Measurements from ENCODE around the gene VEPH1. TPM values are rescaled to one million over a fixed set of nuclear protein-coding genes. Genes with fewer than 3 reads are reported as not detected.
"Not testable (repeated sequence)": the region's sequence is repeated elsewhere in the genome, so short reads cannot be mapped to it uniquely, and the experiment has no call there.

The VEPH1 gene
- total RNA-seq, 1 experiment from 2014 or later, result 127 TPM

DNA sequence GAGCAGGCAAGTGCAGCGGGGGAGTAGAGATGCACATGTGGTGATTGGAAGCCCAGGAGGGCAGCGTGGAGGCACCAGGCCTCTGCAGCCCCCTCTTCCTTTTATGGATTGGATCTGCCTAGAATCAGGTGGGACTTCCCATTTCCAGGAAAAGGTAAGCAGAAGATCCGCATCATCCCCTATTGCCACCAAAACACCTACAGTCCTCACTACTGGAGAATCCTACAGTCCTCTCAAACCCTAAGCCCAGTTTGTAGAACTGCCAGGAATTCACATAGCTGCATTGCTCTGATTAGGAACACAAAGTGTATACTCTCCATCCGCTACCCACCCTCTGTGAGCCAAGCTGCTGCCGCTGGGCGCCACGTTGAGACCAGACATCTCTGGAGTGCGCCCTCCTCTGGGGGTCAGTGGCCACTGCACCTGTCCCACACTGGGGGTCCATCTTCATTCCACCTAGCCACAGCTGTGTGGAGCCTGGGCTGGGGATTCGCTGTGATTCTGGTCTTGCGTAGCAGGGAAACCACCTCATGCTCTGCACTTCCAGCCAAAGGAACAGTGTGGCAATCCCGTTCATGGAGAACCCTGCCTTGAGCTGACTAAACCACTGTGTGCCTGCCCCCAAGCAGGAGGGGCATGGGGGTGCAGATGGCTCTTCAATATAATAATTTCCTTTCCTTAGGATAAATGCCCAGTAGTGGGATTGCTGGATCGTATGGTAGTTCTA lies 155.5 kb downstream of the VEPH1 start:
- in situ Hi-C loops (cut with HindIII; ENCODE audit: low pct_unique_long_range_greater_than_20kb, low sequenced_read_pairs), result no loop called here
- no peak for DNase-seq (ENCODE audit: low read depth)

DNA sequence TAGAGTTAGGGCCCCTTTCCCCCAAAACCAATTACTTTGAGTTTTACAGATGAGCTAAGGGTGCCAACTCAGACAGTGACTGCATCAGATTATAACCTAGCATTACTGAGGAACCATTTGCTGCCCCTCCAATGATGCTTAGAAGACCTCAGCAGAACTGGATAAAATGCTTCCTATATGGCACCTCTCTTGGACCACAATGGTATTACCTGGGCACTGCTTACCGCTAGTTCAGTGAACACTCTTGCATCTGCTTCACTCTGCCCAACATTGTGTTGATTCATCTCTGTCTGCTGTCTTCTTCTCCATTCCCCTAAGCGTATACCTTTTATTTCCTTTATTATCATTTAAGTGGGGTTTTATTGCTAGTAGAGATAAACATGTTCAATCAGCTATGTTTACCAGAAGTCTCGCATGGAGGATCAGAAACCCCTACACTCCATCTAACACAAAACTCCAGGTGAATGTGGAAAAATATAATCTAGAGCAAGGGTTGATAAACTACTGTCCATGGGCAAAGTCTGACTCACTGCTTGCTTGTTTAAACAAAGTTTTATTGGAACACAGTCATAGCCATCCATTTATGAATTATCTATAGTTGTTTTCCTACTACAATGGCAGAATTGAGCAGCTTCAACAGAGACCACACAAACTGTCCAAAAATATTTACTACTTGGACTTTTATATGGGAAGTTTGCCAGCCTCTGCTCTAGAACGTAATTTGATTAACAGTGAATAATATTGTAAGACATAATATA lies 166.8 kb downstream of the VEPH1 start:
- DNase-seq (ENCODE audit: low read depth), result peak; percentile 23
- in situ Hi-C loops (cut with HindIII; ENCODE audit: low pct_unique_long_range_greater_than_20kb, low sequenced_read_pairs), result no loop called here

DNA sequence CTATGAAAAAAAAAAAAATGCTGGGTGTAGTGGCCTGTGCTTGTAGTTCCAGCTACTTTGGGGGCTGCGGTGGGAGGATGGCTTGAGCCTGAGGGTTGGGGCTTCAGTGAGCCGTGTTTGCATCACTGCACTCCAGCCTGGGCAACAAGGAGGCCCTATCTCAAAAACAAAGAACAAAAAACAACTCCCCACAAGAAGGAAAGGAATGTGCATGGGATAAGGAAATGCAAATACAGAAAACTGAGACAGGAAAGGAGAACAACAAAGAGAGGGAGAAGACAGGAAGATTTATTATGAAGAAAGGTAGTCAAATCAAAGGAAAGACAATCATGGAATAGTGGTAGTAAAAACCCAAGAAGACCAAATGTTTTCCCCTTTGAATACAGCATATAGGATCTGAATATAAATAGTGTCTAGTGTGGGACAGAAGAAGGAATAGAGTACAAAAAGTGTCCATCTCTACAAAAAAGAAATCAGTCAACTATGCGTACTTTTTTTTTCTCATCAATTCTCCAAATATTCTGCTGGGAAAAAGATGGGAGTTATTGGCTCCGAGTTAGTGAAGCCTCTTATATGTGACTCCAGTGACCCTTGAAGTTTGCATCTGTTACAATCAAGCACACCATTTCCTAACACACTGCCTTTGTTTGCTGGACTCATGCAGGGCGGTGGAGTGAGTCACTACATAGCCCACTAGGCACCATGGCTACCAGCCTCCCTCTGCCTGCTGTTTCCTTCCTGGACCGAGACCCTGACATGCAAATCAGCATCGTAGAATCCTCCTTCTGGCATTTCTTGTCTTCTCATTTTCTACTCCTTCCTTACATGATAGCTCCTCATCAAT lies 167.8 kb downstream of the VEPH1 start:
- peak; percentile 80 for DNase-seq (ENCODE audit: low read depth)
- in situ Hi-C loops (cut with HindIII; ENCODE audit: low pct_unique_long_range_greater_than_20kb, low sequenced_read_pairs), result no loop called here

DNA sequence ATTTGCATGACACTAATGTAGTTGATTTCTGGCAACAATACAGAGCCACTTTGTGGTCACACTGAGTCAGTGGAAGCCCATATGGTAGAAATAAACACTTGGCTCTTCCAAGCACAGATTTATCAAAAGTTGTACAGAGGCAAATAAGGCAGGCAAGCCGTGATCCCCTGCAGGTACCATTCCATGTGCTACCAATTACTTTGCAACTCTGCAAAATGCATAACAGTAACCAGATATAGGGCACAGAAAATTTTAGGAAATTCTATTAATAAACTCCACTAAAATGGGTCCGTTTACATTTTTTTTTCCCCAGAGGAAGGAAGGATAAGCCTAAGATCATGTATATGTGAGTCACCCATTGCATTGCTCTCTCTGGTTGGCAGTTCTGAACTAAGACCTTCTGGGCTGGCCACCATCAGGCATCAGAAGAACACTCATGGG lies 169.6 kb downstream of the VEPH1 start:
- in situ Hi-C loops (cut with HindIII; ENCODE audit: low pct_unique_long_range_greater_than_20kb, low sequenced_read_pairs), result no loop called here
- DNase-seq (ENCODE audit: low read depth), result no peak

DNA sequence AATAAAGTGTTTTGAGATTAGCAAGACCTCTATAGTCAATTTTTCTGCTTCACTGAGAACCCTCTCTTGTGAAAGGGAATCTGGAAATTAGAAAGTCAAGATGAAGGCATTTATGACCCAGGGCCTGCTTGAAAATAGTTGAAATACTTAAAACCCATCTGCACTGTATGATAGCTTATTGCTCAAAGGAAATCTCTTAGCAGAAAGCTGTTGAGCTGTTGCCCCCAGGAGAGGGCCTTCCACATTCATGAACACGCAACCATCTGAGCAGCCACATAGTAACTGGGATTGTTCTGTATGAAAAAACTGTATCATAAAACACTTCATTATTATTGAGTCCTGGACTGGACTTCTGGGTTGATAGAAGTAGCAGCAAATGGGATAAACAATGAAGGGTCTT lies 173.0 kb downstream of the VEPH1 start:
- DNase-seq (ENCODE audit: low read depth), result no peak
- in situ Hi-C loops (cut with HindIII; ENCODE audit: low pct_unique_long_range_greater_than_20kb, low sequenced_read_pairs), result no loop called here

DNA sequence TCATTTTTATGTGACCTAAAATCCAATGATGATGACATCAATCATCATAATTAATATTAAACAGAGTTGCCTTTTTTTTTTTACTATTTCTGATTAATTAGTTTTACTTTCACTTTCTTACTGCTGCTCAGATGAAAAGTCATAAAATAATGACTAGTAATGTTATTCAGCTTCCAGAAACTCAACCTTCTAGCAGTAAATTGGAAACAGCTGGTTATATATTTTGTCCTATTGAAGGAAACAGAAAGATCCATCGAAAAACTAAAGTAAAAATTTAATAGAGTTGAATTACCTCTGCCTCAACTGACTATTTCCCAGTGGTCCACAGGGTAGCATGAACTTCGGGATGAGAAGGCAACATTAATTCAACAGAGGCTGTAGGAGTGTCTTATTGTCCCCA lies 173.7 kb downstream of the VEPH1 start:
- no peak for DNase-seq (ENCODE audit: low read depth)
- in situ Hi-C loops (cut with HindIII; ENCODE audit: low pct_unique_long_range_greater_than_20kb, low sequenced_read_pairs), result no loop called here

DNA sequence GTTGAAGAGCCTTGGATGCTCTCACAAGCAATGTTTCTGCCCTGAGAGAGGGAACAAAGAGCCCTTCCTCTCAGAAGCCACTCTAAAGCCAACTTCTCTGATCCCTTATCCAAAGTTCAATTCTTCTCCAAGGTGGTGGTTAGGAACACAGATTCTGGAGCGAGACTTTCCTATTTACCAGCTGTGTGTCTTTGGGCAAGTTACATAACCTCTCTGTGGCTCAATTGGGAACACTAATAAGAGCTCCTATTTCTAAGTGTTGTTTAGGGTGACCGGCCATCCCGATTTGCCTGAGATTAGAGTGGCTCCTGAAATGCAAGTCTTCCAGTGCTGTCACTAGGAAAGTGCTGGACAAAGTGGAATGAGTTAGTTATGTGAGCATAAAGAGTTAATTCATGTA lies 175.4 kb downstream of the VEPH1 start:
- DNase-seq (ENCODE audit: low read depth), result no peak
- in situ Hi-C loops (cut with HindIII; ENCODE audit: low pct_unique_long_range_greater_than_20kb, low sequenced_read_pairs), result no loop called here

DNA sequence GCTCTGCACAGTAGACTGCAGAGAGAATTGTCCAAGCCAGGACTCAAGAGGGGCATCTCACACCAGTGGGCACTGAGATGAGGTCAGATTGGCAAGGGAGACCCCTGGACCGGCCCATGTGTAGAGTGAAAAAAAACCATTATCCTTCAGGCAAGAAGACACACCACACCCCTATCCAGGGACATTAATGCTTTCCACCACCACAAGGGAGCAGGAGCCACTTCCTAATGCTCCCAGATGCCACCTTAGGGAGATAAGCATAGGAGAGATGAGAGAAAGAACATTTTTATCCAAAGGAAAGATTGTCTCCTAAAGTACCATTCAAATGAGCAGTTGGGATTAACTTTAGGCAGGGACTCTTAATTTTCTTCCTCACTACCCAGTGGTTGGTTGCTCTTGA lies 176.2 kb downstream of the VEPH1 start:
- in situ Hi-C loops (cut with HindIII; ENCODE audit: low pct_unique_long_range_greater_than_20kb, low sequenced_read_pairs), result no loop called here
- no peak for DNase-seq (ENCODE audit: low read depth)

DNA sequence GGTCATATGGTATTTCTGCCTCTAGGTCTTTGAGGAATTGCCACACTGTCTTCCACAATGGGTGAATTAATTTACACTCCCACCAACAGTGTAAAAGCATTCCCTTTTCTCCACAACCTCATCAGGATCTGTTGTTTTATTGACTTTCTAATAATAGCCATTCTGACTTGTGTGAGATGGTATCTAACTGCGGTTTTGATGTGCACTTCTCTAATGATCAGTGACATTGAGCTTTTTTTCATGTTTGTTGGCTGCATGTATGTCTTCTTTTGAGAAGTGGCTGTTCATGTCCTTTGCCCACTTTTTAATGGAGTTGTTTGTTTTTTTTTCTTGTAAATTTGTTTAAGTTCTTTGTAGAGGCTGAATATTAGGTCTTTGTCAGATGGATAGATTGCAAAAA lies 178.3 kb downstream of the VEPH1 start:
- in situ Hi-C loops (cut with HindIII; ENCODE audit: low pct_unique_long_range_greater_than_20kb, low sequenced_read_pairs); DNase-seq (ENCODE audit: low read depth): not testable (repeated sequence)

DNA sequence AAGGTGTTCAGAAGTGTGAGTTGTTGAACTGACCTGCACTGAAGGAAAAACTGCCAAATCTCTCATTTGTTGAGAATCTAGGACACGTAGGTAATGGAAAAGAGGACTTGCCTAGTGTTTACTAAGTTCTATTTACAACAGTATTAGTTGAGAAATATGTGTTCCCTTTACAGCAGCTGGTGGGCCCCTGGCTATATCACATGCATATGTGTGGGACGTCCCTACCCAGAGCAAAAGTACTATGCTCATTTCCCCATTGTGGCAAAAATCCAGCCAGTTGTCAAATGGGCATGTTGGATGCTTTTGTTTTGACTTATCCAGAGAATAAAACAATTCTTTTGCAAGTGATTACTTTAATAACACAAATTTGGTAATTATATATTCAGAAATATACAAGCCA lies 179.9 kb downstream of the VEPH1 start:
- no peak for DNase-seq (ENCODE audit: low read depth)
- in situ Hi-C loops (cut with HindIII; ENCODE audit: low pct_unique_long_range_greater_than_20kb, low sequenced_read_pairs), result no loop called here

DNA sequence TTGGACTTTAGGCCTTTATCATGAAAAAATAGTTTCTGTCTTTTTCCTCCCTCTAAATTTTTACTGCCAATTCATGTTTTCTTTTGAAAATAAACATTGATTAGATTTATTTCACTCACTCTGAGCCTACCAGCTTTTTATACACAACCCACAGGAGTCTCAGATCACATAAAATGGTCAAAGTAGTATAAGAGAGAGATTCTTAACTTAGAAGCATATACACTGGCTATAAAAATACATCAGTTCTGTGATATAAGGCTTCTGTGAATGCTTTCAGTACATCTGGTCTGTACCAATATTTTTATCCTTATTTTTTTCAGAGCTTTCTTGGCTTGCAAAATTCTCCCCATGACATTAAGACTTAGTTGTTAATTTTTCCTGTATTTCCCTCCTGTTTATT lies 183.5 kb downstream of the VEPH1 start:
- DNase-seq (ENCODE audit: low read depth), result no peak
- in situ Hi-C loops (cut with HindIII; ENCODE audit: low pct_unique_long_range_greater_than_20kb, low sequenced_read_pairs), result no loop called here

DNA sequence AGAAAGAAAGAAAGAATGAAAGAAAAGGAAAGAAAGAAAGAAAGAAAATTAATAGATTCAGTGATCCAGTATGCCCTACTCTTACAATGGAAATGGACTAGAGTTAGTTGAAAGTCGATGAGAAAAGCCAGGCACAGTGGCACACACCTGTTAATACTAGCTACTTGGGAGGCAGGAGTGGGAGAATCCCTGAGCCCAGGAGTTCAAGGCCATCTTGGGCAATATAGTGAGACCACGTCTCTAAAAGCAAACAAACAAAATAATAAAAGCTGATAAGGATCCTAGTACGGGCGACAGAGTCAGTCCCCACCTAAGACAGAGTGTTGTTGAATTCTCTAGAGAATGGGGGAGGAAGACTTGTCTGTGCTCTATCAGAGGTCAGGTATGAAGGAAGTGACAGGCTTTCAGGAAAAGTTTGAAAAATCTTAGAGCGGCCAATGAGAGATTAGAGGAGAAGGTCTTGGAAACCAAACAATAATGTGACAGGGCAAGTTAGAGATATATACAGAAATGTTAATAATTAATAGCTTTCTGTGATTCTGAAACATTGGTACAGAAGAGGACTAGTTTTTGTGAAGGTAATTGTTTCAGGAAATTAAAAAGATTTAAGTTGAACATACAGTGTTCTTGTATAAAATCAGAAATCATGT lies 184.5 kb downstream of the VEPH1 start:
- in situ Hi-C loops (cut with HindIII; ENCODE audit: low pct_unique_long_range_greater_than_20kb, low sequenced_read_pairs), result no loop called here
- peak; percentile 43 for DNase-seq (ENCODE audit: low read depth)

DNA sequence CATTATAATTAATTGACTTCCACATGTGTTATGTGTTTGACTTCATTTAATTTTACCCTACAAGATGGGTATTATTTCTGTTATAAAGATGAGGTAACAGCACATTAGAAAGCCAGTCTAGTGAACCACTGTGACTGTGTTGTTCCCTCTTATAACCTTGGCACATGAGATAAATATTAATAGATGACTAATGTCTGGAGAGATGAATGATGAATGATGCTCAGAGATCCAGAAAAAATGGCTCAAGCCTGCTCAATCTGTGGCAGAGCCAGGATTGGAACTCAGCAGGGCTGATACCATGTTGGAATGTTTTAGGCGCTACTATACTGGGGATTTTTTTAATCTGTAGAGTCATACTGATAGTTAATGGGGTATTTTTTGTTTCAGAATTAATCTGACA lies 185.3 kb downstream of the VEPH1 start:
- peak; percentile 28 for DNase-seq (ENCODE audit: low read depth)
- in situ Hi-C loops (cut with HindIII; ENCODE audit: low pct_unique_long_range_greater_than_20kb, low sequenced_read_pairs), result no loop called here

DNA sequence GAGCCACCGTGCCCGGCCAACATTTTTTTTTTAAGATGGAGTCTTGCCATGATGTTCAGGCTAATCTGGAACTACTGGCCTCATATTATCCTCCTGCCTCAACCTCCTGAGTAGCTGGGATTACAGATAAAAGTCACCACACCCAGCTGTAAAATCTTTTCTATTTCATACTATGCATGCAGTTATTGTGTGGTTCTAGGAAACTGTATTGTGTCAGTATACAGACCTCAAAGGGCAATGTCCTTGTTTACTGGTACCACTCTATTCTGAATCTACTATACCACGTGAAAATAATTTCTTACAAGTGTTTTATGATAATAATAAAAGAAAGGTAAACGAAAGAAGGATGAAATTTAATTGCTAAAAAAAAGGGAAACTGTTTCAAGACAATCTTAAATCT lies 190.0 kb downstream of the VEPH1 start:
- DNase-seq (ENCODE audit: low read depth), result no peak
- in situ Hi-C loops (cut with HindIII; ENCODE audit: low pct_unique_long_range_greater_than_20kb, low sequenced_read_pairs), result no loop called here

DNA sequence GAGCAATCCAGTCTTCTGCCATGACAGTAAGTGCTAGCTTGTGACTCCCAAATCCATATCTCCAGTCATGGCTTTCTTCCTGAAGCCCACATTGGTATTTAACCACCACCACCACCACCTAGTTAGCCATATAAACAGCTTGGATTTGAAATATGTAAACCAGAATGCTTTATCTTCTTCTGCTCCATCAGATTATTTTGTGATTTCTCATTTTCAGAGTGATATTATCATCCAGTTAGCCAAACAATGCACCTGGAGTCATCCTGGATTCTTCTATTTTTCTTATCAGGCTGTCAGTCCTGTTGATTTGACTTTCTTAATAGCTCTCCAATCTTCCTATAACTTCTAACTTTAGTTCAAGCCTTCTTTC lies 190.9 kb downstream of the VEPH1 start:
- in situ Hi-C loops (cut with HindIII; ENCODE audit: low pct_unique_long_range_greater_than_20kb, low sequenced_read_pairs), result no loop called here
- no peak for DNase-seq (ENCODE audit: low read depth)

DNA sequence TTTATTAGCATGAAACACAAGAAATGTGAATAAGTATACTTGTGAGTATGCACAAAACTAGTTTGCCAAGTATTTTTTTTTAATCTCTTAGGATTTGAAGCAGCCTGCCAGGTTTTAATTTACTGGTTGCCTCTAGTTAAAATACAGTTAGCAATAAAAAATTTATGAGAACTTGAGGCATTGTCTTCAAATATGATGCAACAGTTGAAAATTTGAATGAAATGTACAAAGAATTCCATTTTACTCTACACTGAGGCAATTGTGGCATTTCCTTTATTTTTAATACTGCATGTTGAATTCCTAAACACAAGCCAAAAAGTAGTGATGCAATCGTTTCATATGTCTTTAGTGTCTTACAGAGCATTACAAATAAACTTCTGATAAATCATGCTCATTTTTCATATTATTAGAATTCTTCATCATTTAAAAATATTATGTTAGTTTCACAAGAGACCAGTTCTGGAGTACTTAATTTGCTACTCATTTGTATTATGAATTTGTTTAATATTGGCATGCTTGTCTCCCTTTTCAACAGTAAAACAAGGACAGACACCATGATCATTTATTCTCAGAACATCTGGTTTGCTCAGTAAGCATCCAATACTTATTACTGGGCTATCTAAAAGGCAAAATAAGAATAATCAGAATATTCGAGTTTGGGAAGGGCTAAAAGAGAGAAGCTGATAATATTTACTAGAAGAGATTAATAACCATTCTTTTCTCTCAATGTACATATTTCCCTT lies 191.4 kb downstream of the VEPH1 start:
- in situ Hi-C loops (cut with HindIII; ENCODE audit: low pct_unique_long_range_greater_than_20kb, low sequenced_read_pairs), result no loop called here
- no peak for DNase-seq (ENCODE audit: low read depth)

DNA sequence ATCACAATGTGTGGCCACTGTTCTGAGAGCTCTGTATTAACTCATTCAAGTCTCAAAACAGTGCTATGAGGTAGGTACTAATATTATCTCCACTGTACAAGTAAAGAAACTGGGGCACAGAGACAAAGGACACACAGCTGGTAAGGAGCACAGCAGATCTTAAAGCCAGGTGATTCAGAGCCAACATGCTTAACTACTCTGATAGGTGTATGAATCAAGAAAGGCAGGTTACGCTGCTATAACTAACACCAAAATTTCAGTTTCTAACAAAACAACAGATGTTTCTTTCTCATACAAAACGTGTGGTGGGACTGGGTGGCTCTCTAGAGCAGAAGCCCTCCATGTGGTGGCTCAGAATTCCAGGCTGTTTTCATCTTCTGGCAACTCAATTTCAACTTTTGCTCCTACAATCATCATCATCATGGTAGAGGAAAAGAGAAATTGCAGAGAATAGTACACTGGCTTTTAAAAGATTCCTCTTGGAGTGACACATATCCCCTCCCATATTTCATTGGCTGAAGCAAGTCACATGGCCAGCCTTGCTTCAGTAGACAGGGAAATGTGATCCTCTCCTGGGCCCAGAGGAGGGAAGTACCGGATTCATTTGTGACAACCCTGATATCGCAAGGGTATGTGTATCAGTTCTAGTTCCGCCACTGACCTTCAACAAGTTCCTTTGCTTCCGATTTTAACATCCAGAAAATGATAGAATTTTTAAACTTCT lies 192.7 kb downstream of the VEPH1 start:
- in situ Hi-C loops (cut with HindIII; ENCODE audit: low pct_unique_long_range_greater_than_20kb, low sequenced_read_pairs), result no loop called here
- DNase-seq (ENCODE audit: low read depth), result peak; percentile 16
